GM21786 (cell line): ENCODE measurements around the gene AKT2.
"Not testable (repeated sequence)": the region's sequence is repeated elsewhere in the genome, so short reads cannot be mapped to it uniquely, and the experiment has no call there.

Experiments used
- ATAC-seq: cut with Tn5 transposase; IDR thresholded peaks from one replicate; pipeline ENCODE4 v1.9.1; 2021; ENCODE audit not compliant: unreplicated experiment

AKT2 gene

DNA sequence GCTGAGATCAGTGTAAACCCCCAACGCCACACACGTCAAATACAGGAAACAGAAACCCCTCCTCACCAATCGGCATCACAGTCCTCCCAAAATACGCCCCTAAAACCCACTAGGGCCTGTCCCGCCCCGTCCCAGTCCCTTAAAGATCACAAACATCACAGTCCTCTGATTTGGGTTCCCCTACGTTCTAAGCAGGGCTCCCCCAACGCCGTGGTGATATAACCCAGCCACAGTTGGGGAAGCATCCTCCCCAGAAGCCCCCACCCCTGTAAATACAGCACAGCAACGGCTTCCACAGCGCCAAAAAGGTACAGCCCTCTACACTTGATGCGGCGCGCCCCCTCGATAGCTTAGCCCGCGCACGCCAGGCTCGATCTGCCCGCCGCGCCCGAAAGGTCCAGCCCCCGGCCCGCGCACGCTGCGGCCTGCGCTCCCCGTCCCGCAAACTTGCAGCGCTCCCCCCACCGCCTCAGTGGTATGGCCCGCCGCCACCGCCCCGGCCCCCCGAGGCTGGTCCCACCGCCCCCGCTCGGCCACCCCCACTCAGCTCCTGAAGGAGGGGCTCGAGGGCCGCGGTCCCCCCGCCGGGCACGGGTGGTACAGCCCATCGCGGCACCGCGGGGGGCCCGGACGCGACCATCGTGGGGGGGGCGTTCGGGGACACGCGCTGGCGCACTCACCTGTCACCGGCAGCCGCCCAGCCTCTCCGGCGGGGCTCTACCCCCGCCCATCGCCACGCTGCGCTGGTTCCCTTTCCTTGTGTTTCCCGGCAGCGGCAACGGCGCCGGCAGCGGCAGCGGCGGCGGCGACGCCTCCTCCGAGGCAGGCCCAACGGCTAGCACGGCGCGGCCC lies at the start of gene AKT2:
Gene AKT2 (minus strand): TSS at position 845 of the 852 bp plus-strand sequence. CDS start 20,078 bp downstream, outside the sequence.
- peak; percentile 21 for ATAC-seq

DNA sequence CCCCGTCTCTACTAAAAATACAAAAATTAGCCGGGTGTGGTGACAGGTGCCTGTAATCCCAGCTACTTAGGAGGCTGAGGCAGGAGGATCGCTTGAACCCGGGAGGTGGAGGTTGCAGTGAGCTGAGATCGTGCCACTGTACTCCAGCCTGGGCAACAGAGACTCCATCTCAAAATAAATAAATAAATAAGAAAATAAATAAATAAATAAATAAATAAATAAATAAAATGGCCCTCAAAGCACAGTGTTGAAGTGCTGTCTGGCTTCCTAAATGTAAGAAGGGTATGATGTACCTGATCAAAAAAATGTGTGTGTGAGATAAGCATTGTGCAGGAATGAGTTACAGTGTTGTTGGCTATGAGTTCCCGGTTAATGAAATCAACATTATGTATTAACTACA lies 47.9 kb upstream of the AKT2 start:
- ATAC-seq = not testable (repeated sequence)

DNA sequence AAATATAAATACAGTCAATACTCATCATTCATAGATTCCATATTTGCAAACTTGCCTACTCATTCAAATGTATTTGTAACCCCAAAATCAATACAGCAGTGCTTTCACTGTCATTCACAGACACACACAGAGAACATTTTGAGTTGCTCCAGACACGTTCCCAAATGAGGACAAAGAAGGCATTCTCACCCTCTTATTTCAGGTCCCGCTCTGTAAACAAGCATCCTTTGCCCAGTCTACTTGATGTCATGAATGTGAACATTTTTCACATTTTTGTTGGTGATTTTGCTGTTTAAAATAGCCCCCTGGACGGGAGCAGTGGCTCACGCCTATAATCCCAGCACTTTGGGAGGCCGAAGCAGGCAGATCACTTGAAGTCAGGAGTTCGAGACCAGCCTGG lies 47.5 kb upstream of the AKT2 start:
- ATAC-seq = no peak

DNA sequence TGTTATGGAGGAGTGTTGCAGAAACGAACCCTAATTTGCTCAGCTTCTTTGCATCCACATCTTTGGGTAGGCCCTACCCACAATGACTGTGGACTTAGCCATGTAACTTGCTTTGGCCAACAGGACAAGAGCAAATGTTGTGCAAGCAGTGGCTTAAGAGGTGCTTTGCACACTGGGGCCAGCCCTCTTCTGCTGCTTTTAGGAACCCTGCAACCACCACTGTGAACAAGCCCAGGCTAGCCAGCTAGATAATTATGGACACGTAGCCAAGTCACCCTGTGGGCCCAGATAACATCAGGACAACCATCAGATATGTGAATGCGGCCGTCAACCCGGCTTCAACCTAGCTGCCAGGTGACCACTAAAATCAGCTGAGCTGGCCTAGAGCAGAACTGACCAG lies 45.9 kb upstream of the AKT2 start:
- ATAC-seq = no peak

DNA sequence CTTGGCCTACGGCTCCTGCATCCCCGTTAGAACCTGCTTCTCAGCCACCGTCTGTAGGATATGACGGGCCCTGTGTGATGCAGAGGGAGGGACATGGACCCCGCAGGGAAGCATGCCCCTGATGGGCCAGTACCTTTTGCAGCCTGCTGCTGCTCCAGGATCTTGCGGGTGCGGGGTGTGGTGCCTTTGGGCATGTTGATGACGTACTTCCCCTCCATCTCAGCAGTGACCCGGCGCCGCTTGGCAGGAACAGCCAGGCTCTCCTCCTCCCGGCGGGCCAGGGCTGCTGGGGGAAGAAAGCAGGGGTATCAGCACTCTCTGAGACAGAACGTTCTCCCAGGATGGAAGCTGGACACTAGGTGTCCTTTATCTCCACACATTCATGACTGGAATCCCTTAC lies 41.1 kb upstream of the AKT2 start:
- no peak for ATAC-seq

DNA sequence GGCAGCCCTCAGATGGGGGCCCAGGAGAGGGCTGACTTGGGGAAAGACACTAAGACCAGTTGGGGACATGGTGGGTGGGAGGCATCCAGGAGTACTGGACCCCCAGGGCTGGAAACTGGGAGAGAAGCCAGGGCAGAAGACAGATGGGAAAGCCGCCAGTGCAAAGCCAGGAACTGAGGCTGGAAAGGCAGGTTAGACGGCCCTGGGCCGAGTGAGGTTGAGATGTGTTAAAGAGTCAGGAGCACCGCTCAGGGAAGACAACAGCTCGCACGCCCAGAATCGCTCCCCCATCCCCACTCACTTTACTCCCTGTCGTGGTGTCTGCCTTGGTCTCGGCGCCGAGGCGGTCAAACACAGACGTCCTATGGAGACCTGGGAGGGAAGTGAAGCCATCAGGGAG lies 38.6 kb upstream of the AKT2 start:
- no peak for ATAC-seq

DNA sequence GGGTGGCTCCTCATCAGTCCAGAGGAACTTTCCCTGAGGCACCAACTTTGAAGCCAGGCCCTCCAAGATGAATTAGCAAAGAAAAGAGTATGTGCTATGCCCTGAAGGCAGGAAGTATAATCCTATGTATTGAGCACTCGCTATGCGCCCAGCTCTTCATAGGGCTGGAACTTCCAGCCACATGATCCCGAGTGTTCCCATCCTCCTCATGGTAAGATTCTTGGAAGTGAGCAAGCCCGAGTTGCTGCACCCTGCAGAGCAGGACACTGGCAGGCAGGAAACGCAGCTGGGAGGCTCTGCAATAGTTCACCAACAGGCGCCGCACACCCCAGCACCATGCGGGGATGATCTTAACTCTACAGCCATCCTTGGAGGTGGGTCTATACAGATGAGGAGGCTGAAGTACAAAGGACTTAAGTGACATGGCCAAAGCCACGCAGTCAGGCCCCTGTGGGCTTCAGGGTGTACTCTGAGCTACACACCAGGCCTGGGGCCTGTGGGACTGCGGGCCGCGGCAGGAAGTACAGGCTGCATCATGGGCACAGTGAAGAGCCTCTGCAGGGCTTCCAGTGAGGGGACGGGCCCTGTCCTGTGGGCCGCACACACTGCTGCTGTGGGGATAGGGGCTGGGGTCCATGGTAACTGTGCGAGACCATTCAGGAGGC lies 37.9 kb upstream of the AKT2 start:
- ATAC-seq = no peak

DNA sequence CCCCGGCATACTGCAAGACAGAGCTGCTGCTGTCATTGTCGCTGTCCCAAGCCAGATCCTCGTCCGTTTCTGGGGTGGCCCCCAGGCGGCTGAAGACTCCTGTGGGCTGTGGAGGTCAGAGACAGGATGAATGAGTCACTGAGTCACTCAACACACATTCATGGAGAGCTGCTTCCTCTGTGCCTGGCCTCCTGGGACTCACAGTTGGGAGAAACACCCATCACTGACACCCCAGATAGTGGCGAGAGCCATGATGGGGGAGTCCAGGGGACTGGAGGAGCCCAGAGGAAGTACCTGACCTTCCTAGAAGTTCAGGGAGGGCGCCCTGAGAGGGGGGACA lies 37.1 kb upstream of the AKT2 start:
- ATAC-seq = no peak

DNA sequence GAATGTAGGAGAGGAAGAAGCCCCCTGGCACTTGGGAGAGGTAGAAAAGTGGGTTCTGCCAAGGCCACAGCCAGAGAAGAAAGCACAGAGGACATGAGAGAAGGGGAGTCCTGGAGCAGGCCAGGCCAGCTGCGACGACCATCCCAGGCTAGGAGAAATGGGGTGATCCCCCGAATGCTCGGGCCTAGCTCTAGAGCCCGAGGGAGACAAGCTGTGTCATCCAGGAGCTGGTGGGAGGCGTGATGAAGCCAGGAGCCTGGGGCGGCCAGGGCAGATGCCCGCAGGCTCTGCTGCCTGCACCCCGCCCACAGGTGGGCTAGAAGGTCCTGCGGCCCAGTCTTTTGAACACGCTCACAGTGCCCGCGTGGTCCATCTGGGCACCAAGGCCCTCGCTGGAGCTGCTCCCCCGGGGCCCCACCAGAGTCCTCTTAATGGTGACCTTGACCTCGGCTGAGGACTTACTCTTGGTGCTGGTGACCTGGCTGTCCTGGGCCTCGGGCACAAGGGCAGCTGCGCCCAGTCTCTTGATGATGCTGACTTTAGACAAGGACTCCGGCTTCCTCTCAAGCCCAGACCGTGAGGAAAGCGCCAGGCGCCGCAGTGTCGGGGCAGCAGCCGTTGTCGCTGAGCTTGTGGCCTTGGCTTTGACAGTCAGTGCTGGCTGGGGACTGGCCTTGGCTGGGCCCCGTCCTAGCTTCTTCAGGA lies 36.6 kb upstream of the AKT2 start:
- no peak for ATAC-seq

DNA sequence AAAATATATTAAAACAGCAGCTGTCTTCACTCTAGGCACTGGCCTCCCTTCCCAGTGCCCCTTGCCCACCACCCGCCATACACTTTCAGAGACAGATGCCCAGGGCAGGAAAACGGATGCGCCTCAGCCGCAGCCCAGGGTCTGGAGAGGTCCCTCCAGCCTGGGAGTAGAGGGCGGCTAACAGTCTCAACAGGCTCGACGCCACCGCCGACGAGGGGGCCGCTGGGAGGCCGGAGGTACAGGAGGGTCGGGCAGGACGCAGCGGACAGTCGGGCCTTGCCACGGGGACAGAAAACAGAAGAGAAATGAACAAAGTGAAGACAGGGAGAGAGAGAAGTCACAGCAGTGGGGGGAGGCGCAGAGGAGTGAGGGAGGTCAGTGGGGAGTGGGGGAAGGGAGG lies 35.9 kb upstream of the AKT2 start:
- no peak for ATAC-seq

DNA sequence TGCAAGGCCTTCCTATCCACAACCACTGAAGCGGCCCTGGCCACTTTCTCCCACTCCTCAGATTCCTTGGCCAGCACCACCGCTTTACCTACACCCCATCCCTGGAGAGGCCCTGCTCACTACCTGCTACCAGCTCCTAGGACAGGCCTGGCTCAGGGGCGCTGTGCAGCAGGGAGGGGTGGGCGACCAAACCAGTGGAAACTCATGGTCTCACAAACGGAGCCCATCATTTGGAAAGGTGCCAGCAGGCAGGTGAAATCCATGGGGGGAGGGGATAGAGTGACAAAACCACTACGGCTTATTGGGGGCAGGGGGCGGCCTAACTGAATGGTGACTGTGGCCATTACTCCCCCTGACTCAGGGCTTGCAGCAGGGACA lies 35.4 kb upstream of the AKT2 start:
- ATAC-seq = no peak

DNA sequence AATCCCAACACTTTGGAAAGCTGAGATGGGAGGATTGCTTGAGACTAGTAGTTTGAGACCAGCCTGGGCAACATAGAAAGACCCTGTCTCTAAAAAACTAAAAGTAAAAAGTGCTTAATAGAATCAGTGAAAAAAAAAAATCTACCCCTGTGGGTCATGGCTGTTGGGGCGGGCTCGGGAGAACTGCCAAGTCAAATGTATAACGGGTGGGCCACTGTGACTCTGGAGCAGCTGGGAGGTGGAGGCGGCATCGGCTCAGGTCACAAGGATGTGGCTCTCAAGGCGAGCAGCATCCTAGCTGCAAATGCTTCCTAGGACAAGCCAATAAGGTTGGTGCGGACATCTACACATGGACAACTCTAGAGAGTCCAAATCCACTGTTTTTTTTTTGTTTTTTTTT lies 32.2 kb upstream of the AKT2 start:
- no peak for ATAC-seq

DNA sequence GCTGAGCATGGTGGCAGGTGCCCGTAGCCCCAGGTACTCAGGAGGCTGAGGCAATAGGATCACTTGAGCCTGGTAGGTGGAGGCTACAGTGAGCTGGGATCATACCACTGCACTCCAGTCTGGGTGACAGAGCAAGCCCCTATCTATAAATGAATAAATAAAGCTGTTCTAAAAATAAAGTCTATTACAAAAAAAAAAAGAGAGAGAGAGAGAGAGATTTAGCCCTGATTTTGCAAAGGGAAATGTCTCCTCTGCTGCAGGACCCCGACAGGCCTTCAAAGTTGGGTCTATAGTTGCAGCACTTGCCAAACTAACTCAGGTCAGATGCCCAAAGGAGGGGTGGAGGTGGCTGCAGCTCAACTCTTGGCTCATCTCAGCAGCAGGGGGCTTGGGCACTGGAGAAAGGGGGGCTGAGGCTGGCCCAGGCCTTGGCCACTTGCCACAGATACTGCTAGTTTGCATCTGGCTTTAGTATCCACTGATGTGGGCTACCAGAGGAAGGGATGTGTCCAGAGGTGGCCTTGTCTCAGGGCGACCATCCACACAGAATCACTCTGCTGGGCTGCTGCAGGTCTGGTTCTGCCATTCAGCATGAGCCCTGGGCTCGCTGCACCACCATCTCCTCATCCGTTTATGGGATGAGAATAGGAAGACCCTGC lies 30.8 kb upstream of the AKT2 start:
- no peak for ATAC-seq

DNA sequence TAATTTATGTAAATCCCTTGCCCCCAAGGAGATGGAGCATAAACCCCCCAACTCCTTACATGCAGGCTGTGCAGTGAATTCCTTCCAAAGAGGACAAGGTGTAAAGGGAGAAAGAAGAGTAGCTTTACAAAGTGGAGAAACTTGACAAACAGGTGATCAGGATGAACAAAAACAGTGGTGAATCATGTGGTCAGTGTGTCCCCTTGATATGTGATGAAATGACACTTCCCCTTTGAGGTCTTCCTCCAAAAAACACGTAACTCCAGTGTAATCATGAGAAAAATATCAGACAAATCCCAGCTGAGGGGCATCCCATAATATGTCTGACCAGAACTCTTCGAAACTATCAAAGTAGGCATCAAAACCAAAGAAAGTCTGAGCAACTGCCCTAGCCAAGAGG lies 29.5 kb upstream of the AKT2 start:
- ATAC-seq = no peak

DNA sequence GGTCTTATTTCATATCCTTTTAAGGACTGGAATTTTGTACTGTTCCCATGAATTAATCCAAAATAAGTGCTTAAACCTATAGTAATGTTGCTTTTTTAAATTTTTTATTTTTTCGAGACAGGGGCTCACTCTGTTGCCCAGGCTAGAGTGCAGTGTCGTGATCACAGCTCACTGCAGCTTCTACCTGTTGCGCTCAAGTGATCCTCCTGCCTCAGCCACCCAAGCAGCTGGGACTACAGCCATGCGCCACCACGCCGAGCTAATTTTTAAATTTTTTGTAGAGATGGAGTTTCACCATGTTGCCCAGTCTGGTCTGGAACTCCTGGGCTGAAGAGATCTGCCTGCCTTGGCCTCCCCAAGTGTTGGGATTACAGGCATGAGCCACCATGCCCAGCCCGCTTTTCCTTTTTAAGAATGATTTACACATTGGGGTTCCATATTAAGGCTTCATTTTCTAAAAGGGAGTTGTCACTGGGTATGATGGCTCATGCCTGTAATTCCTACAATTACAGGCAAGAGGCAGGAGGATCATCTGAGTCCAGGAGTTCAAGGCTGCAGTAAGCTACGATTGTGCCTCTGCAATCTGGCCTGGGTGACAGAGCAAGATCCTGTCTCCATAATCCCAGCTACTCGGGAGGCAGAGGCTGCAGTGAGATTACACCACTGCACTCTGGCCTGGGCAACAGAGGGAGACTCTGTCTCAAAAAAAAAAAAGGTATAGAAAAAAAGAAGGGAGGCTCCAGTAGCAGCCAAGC lies 28.3 kb upstream of the AKT2 start:
- no peak for ATAC-seq

DNA sequence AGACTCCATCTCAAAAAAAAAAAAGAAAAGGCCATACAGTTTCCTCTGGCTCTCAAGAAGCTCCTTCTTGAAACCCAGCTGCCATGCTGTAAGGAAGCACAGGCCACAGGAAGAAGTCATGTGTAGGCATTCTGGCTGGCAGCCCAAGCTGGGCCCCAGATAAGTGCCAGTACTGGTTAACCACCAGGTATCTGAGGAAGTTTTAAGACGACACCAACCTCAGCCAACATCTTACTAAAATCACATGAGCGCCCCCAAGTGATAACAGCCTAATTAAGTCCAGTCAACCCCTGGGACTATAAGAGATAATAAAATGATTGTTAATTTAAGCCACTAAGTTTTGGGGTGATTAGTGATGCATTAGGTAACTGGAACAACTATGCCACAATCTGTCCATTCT lies 27.4 kb upstream of the AKT2 start:
- no peak for ATAC-seq

DNA sequence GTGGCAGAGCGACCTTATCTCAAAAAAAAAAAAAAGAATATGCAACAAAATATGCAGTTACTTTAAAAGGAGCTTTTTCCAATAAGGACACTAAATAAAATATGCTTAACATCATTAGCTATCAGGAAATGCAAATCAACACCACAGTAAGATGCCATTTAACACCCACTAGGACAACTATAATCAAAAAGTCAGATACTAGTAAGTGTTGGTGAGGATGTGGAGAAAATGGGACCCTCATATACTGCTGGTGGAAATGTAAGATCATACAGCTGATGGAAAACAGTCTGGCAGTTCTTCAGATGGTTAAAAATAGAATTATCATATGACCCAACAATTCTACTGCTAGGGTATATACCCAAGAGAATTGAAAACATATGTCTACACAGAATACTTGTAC lies 24.5 kb upstream of the AKT2 start:
- no peak for ATAC-seq

DNA sequence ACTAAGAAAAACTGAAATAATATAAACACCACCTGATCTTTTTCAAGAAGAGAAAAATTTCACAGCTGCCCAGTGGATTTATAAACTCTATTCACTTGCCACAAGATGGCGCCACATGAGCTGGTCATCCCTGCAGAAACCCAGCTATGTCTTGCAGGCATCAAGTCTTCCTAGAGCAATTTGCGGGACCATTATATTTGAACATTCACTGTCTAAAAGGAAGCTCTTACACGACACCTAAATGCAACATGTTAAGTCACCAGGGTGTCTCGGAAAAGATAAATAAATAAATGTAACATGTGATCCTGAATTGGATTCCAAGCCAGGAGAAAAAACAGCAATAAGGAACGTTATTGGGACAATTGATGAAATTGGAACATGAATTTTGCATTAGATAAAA lies 20.3 kb upstream of the AKT2 start:
- ATAC-seq = no peak

DNA sequence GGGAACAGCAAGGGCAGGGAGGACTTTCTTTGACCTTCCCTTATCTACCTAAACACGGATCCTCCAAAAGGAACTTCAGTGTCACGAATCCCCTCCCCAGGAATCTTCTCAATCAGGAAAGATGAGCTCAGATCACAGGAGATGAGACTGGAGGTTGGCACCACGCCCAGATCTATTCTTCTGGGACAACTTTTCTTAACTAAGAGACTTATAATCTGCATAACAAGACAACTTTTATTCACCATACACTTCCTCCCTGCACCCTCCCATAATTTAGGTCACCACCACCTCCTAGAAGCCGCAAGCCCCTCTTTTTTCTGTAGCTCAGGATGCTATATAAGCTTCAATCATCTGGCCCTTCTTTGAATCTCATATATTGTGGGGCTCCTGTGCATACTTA lies 19.2 kb upstream of the AKT2 start:
- ATAC-seq = no peak

DNA sequence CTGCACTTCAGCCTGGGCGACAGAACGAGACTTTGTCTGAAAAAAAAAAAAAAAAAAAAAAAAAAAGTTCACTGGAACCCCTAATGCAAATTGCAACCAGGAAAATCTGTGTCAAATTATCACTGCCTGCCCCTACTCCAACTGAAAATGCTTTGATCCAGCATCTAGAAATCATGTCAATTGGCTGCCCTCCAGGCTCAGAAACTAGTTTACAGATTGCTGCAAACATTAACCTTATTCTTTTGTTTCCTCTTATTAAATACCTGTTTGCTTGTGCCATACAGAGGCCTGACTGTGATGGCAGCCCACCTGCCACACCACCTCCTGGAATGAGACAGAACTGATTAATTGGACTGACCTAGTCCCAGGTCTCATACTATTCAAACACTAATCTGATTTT lies 18.6 kb upstream of the AKT2 start:
- no peak for ATAC-seq
